Activated naive CD8-positive, alpha-beta T cell treated with anti-CD3 and anti-CD28 coated beads for 36 hours (primary cell): ENCODE data around the gene IFNL4. TPM values are rescaled to one million over a fixed set of nuclear protein-coding genes. Genes with fewer than 3 reads are reported as not detected.
"Not testable (repeated sequence)": the region's sequence is repeated elsewhere in the genome, so short reads cannot be mapped to it uniquely, and the experiment has no call there.

Experiments used
- DNase-seq: peaks from one replicate; pipeline ENCODE4 v3.0.0; 2021
- H3K27ac Mint-ChIP-seq: one replicate; pipeline ENCODE4 v1.8.0; 2022; ENCODE audit warnings: mild to moderate bottlenecking, moderate library complexity, mixed read lengths
- H3K27me3 Mint-ChIP-seq: one replicate; pipeline ENCODE4 v1.8.0; 2022; ENCODE audit warnings: mild to moderate bottlenecking, mixed read lengths
- H3K36me3 Mint-ChIP-seq: one replicate; pipeline ENCODE4 v1.8.0; 2021; ENCODE audit warnings: mild to moderate bottlenecking, mixed read lengths
- H3K4me1 Mint-ChIP-seq: one replicate; pipeline ENCODE4 v1.8.0; 2021; ENCODE audit warnings: mixed read lengths
- H3K4me3 Mint-ChIP-seq: one replicate; pipeline ENCODE4 v1.8.0; 2022; ENCODE audit warnings: mild to moderate bottlenecking, moderate library complexity, mixed read lengths
- H3K9me3 Mint-ChIP-seq: one replicate; pipeline ENCODE4 v1.8.0; 2022; ENCODE audit warnings: mixed read lengths
- total RNA-seq, 2 experiments: library from RNA; stranded (reverse); gene quantifications; one replicate each; pipeline ENCODE4 v1.2.3, GENCODE V29; 2021

The IFNL4 gene
- total RNA-seq, 2 experiments from 2014 or later, result 0.14 to 0.25 TPM

DNA sequence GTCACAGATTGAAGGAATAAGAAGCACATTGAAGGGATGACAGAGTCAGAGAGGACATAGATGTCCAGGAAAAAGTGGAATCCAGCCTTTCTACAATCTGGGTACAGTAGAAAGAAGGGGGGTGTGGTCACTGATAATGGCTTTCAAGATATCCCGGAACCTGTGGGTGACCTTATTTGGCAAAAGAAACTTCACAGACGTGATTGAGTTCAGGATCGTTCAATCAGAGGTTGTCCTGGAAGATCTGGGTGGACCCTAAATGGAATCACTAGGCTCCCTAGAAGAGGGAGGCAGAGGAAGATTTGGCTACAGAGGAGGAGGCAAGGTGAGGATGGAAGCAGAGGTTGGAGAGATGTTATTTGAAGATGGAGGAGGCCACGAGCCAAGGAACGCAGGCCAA lies 31.6 kb downstream of the IFNL4 start:
- Mint-ChIP-seq H3K4me1 (no peaks in the 10 kb centered on the region), H3K4me3 (no peak overlapping the region), H3K9me3 (no peaks in the 10 kb centered on the region), H3K27me3 (peaks cover 17% of the 10 kb centered on the region), H3K27ac (no peak overlapping the region), H3K36me3 (no peaks in the 10 kb centered on the region)
- DNase-seq, result no peak

DNA sequence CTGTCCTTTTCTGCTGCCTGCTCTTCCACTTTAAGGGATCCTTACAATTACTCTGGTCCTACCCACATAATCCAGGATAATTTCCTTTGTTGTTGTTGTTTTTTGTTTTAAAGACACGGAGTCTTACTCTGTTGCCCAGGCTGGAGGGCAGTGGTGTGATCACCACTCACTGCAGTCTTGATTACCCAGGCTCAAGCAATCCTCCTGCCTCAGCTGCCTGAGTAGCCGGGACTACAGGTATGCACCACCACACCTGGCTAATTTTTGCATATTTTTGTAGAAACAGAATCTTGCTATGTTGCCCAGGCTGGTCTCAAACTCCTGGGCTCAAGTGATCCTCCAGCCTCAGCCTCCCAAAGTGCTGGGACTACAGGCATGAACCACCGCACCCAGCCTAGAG lies 33.3 kb downstream of the IFNL4 start:
- H3K27ac Mint-ChIP-seq, H3K4me1 Mint-ChIP-seq, H3K4me3 Mint-ChIP-seq, DNase-seq, H3K36me3 Mint-ChIP-seq, H3K9me3 Mint-ChIP-seq: not testable (repeated sequence)
- peaks cover 14% of the 10 kb centered on the region for H3K27me3 Mint-ChIP-seq

- no peak overlapping the region for H3K27ac Mint-ChIP-seq
- no peaks in the 10 kb centered on the region for H3K36me3 Mint-ChIP-seq
- H3K27me3 Mint-ChIP-seq, result peaks cover 8% of the 10 kb centered on the region
- H3K4me1 Mint-ChIP-seq, result no peaks in the 10 kb centered on the region
- peak; percentile 66 for DNase-seq
- no peaks in the 10 kb centered on the region for H3K9me3 Mint-ChIP-seq
- no peak overlapping the region for H3K4me3 Mint-ChIP-seq
Measured at GRCh38 chr19:39212375-39212742, 36.3 kb downstream of the IFNL4 start.

- peaks cover 3% of the 10 kb centered on the region for H3K27me3 Mint-ChIP-seq
- H3K36me3 Mint-ChIP-seq, result no peaks in the 10 kb centered on the region
- DNase-seq, result no peak
- H3K9me3 Mint-ChIP-seq, result no peaks in the 10 kb centered on the region
- H3K4me3 Mint-ChIP-seq, result no peak overlapping the region
- no peak overlapping the region for H3K27ac Mint-ChIP-seq
- H3K4me1 Mint-ChIP-seq, result no peaks in the 10 kb centered on the region
Measured at GRCh38 chr19:39211731-39212374, 36.8 kb downstream of the IFNL4 start.

DNA sequence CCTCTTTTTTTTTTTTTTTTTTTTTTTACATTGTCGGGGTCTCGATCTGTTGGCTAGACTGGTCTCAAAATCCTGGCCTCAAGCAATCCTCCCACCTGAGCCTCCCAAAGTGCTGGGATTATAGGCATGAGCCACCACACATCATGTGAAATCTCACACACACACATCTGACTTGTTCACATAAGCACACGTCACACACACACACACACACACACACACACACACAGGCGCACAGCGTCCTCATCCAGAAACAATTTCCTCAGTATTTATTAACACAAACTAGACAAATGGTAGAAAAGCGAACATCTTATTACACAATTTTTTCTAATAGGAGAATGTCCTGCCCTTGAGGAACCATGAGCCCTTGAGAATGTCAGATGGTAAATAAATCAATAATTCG lies 39.5 kb downstream of the IFNL4 start:
- no peaks in the 10 kb centered on the region for H3K9me3 Mint-ChIP-seq
- H3K36me3 Mint-ChIP-seq, result no peaks in the 10 kb centered on the region
- H3K4me3 Mint-ChIP-seq, result no peak overlapping the region
- H3K4me1 Mint-ChIP-seq, result no peaks in the 10 kb centered on the region
- peaks cover 6% of the 10 kb centered on the region for H3K27me3 Mint-ChIP-seq
- no peak for DNase-seq
- H3K27ac Mint-ChIP-seq, result no peak overlapping the region

- no peak overlapping the region for H3K27ac Mint-ChIP-seq
- no peaks in the 10 kb centered on the region for H3K9me3 Mint-ChIP-seq
Measured at GRCh38 chr19:39208175-39208795, 40.4 kb downstream of the IFNL4 start.

DNA sequence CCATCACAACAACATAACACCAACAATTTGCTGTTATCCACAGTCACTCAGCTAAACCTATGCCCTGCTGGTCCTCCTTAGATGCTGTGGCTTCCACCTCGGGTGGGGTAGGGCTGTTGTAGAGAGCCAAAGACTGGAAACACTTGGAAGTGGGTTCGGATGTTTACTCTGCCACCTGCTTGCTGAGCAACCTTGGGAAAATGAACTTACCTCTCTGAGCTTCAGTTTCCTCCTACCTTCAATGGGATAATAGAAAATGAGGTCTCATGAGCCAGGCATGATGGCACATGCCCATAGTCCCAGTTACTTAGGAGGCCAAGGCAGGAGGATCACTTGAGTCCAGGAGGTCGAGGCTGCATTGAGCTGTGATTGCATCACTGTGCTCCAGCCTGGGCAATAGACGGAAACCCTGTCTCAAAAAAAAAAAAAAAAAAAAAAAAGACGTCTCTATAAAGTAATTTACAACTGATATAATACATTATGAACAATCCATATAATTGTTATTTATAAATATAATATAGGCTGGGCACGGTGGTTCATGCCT lies 41.3 kb downstream of the IFNL4 start:
- Mint-ChIP-seq H3K27me3 (peaks cover 23% of the 10 kb centered on the region), H3K4me3 (no peak overlapping the region), H3K27ac (no peak overlapping the region), H3K9me3 (no peaks in the 10 kb centered on the region), H3K36me3 (no peaks in the 10 kb centered on the region), H3K4me1 (peaks cover 4% of the 10 kb centered on the region)
- no peak for DNase-seq

More at GRCh38 chr19:39208175-39208795, 40.4 kb downstream of the IFNL4 start:
- no peak for DNase-seq
- Mint-ChIP-seq H3K27me3 (peaks cover 14% of the 10 kb centered on the region), H3K4me1 (peaks cover 2% of the 10 kb centered on the region), H3K4me3 (no peak overlapping the region), H3K36me3 (no peaks in the 10 kb centered on the region)

GRCh38 chr19:39206122-39206521 lies 42.5 kb downstream of the IFNL4 start:
- Mint-ChIP-seq H3K4me3 (no peak overlapping the region), H3K4me1 (peaks cover 4% of the 10 kb centered on the region), H3K27me3 (peaks cover 35% of the 10 kb centered on the region), H3K27ac (no peak overlapping the region), H3K36me3 (no peaks in the 10 kb centered on the region), H3K9me3 (no peaks in the 10 kb centered on the region)
- no peak for DNase-seq

GRCh38 chr19:39205449-39205764 lies 43.2 kb downstream of the IFNL4 start:
- Mint-ChIP-seq H3K36me3 (no peaks in the 10 kb centered on the region), H3K27ac (no peak overlapping the region), H3K4me1 (peaks cover 4% of the 10 kb centered on the region), H3K9me3 (no peaks in the 10 kb centered on the region), H3K4me3 (no peak overlapping the region), H3K27me3 (peaks cover 42% of the 10 kb centered on the region)
- no peak for DNase-seq

DNA sequence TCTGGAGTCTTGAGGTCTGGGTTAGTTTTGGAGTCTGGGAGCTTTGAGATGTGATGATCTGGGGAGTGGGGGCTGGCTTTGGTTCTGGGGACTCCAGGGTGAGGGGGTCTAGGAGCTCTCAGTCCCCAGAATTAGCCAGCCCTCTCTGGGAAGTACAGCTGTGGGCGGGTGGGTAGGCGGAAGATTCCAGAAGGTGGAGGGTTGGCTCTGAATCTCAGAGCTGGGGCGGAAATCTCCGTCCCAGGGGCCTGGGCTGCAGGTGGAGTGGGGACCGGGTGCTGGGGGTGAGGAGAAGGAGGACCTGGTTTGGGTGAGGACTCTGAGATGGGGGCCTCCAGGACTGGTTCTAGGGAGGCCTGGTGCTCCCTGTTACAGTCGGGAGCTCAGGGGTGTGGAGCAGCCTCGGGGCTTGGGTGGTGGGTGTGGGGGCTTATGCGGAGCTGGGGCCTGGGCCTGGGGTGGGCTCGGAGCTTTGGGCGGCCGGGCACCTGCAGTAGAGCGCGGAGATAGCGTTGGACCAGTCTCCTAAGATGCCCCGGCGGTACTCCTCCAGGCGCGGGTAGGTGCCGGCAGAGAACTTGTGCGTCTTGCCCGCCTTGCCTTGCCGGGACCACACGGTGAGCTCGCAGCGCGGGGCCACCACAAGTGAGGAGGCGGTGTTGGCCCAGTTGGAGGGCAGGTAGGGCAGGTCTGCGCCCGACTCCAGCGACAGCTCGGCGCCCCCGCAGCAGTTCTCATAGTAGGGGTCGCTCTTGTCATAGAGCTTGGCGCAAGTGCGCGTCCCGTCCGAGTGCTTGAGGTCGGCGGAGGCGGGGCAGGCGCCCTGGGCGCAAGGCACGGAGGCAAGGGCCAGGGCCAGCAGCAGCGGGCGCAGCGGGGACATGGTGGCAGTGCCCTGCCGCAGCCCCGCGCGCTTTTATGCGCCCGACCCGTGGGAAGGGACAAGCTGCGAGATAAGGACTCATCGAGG lies 45.0 kb downstream of the IFNL4 start, which contains the start of gene SYCN:
Gene SYCN (minus strand): TSS at position 892 of the 970 bp plus-strand sequence. CDS start 9 bp downstream, at position 883.
- no peak for DNase-seq
- Mint-ChIP-seq H3K36me3 (no peaks in the 10 kb centered on the region), H3K27me3 (peaks cover 54% of the 10 kb centered on the region), H3K4me1 (peaks cover 4% of the 10 kb centered on the region), H3K4me3 (no peak within 1 kb of the TSS), H3K27ac (no peak within 1 kb of the TSS), H3K9me3 (no peaks in the 10 kb centered on the region)

- H3K4me3 Mint-ChIP-seq, result no peak overlapping the region
- H3K36me3 Mint-ChIP-seq, result no peaks in the 10 kb centered on the region
- DNase-seq, result no peak
- peaks cover 4% of the 10 kb centered on the region for H3K4me1 Mint-ChIP-seq
- H3K27ac Mint-ChIP-seq, result no peak overlapping the region
- peaks cover 61% of the 10 kb centered on the region for H3K27me3 Mint-ChIP-seq
- H3K9me3 Mint-ChIP-seq, result no peaks in the 10 kb centered on the region
Measured at GRCh38 chr19:39202998-39203355, 45.7 kb downstream of the IFNL4 start.

- no peak overlapping the region for H3K4me3 Mint-ChIP-seq
- peaks cover 12% of the 10 kb centered on the region for H3K4me1 Mint-ChIP-seq
- no peak for DNase-seq
- no peaks in the 10 kb centered on the region for H3K9me3 Mint-ChIP-seq
- H3K27me3 Mint-ChIP-seq, result peaks cover 81% of the 10 kb centered on the region
- H3K36me3 Mint-ChIP-seq, result no peaks in the 10 kb centered on the region
- H3K27ac Mint-ChIP-seq, result no peak overlapping the region
Measured at GRCh38 chr19:39200803-39201115, 47.9 kb downstream of the IFNL4 start.

- H3K27ac Mint-ChIP-seq, result no peak overlapping the region
- H3K4me3 Mint-ChIP-seq, result no peak overlapping the region
- H3K9me3 Mint-ChIP-seq, result no peaks in the 10 kb centered on the region
- peaks cover 12% of the 10 kb centered on the region for H3K4me1 Mint-ChIP-seq
- no peak for DNase-seq
- no peaks in the 10 kb centered on the region for H3K36me3 Mint-ChIP-seq
- peaks cover 86% of the 10 kb centered on the region for H3K27me3 Mint-ChIP-seq
Measured at GRCh38 chr19:39200066-39200802, 48.4 kb downstream of the IFNL4 start.

GRCh38 chr19:39199025-39199424 lies 49.6 kb downstream of the IFNL4 start:
- no peak overlapping the region for H3K27ac Mint-ChIP-seq
- peaks cover 12% of the 10 kb centered on the region for H3K4me1 Mint-ChIP-seq
- H3K36me3 Mint-ChIP-seq, result no peaks in the 10 kb centered on the region
- peaks cover 87% of the 10 kb centered on the region for H3K27me3 Mint-ChIP-seq
- H3K4me3 Mint-ChIP-seq, result no peak overlapping the region
- DNase-seq, result no peak
- H3K9me3 Mint-ChIP-seq, result no peaks in the 10 kb centered on the region

DNA sequence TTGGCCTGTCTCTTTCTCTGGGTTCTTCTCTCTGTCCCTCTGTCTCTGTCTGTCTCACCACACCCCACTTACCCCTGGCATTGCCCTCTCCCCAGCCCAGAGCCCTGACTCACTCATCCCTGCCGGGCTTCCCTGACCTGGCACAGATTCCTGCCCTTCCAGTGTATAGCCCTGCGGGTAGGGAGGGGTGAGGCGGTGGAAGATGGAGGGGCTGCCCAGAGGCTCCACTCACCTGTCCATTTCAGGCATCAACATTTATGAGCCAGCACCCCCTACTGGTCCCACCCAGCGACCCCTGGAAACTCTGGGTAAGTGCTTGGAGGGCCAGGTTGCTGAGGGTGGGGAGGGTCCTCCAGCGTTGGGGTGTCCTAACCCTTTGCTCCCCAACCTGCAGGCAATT lies 50.8 kb downstream of the IFNL4 start:
- H3K27ac Mint-ChIP-seq, result no peak overlapping the region
- no peaks in the 10 kb centered on the region for H3K9me3 Mint-ChIP-seq
- H3K27me3 Mint-ChIP-seq, result peaks cover 82% of the 10 kb centered on the region
- H3K4me3 Mint-ChIP-seq, result no peak overlapping the region
- no peaks in the 10 kb centered on the region for H3K36me3 Mint-ChIP-seq
- DNase-seq, result no peak
- peaks cover 8% of the 10 kb centered on the region for H3K4me1 Mint-ChIP-seq
